ENCODE data around the gene MX2.

DNA sequence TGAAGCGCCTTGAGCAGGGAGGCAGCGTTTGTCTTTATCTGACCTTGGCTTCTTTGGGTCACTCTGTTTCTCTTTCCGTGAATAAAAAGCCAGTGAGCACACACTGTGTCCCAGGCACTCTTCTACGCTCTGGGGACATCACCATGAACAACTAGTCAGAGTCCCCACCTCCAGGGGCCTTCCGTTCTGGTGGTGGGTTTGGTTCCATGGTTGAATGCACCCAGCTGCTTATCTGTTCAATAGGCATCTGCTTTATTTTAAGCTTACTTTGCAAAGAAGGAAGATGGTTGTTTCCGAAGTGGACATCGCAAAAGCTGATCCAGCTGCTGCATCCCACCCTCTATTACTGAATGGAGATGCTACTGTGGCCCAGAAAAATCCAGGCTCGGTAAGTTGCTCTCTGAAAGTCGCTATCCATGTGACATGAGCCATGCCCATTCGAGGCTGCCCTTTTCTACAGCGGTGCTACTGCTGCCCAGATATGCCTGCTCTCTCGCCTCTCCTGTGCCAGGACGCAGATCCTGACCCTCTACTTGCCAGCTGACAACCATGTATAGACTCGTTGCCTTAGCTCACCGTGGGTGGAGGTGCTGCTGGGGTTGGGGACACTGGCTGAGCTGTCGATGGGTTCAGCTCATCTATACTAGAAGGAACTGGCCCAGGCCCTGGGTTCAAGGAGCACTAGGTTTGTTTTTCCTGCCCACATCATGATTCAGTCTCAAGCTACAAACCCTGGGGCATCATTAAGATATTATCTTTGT lies 70.1 kb downstream of the MX2 start:
- TF ChIP-seq, protein P1, sequence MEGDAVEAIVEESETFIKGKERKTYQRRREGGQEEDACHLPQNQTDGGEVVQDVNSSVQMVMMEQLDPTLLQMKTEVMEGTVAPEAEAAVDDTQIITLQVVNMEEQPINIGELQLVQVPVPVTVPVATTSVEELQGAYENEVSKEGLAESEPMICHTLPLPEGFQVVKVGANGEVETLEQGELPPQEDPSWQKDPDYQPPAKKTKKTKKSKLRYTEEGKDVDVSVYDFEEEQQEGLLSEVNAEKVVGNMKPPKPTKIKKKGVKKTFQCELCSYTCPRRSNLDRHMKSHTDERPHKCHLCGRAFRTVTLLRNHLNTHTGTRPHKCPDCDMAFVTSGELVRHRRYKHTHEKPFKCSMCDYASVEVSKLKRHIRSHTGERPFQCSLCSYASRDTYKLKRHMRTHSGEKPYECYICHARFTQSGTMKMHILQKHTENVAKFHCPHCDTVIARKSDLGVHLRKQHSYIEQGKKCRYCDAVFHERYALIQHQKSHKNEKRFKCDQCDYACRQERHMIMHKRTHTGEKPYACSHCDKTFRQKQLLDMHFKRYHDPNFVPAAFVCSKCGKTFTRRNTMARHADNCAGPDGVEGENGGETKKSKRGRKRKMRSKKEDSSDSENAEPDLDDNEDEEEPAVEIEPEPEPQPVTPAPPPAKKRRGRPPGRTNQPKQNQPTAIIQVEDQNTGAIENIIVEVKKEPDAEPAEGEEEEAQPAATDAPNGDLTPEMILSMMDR (IDR thresholded peaks at IDR 0.05; ENCODE audit: low read depth, low read length): no peak
- TF ChIP-seq EZH2phosphoT487 (IDR thresholded peaks at IDR 0.05; ENCODE audit: low read depth): no peak
